NT2/D1 (cell line): Measurements from ENCODE around the gene SLC52A3.

Source experiments
- SUZ12 ChIP-seq: IDR thresholded peaks from 2 replicates; pipeline ENCODE4 v1.6.1; 2011; ENCODE audit not compliant: insufficient read length, insufficient read depth; ENCODE audit errors: extremely low read depth
- YY1 ChIP-seq: IDR thresholded peaks from 2 replicates; pipeline ENCODE4 v1.6.1; 2011; ENCODE audit not compliant: insufficient read length, insufficient read depth
- ZNF274 ChIP-seq: IDR thresholded peaks from 2 replicates; pipeline ENCODE4 v1.6.1; 2011; ENCODE audit warnings: mild to moderate bottlenecking, low read depth, low read length

DNA sequence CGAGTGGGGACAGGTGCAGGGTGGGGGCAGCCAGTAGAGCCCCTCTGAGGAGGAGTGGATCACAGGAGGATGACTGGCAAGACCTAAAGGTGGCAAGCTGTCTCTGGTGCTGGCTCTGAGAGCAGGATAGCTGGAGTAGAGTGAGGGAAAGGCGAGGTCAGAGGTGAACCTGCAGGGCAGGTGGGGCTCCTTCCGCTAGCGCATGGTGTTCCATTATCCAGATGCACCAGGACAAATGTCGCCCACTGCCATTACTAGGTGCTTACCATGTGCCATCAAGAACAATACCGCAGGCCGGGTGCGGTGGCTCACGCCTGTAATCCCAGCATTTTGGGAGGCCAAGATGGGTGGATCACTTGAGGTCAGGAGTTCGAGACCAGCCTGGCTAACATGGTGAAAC is 46.9 kb upstream of the SLC52A3 start:
- TF ChIP-seq YY1 (no peak), ZNF274 (no peak), SUZ12 (no peak)
